Stimulated activated CD4-positive, alpha-beta T cell treated with anti-CD3 and anti-CD28 coated beads, TNF-alpha, amount 100 ng/mL, for 24 hours (primary cell): ENCODE results near the gene CD209.

Source experiments
- DNase-seq, 3 experiments: peaks; one replicate each; pipeline ENCODE4 v3.0.0-alpha.2; 2020; ENCODE audit warnings: low read depth in 3 of 3

Gene CD209

GRCh38 chr19:7737215-7737614 lies 10.1 kb downstream of the CD209 start:
- no peak for DNase-seq

- DNase-seq, result no peak
These were observed 11.2 kb downstream of the CD209 start for GRCh38 chr19:7736148-7736547.

GRCh38 chr19:7734220-7735203 lies 12.8 kb downstream of the CD209 start:
- DNase-seq, result no peak

GRCh38 chr19:7733376-7733775 lies 14.0 kb downstream of the CD209 start:
- DNase-seq, result no peak

GRCh38 chr19:7732045-7732444 lies 15.3 kb downstream of the CD209 start, which contains the start of gene CLEC4G:
Gene CLEC4G (minus strand): TSS chr19:7732110. CDS start chr19:7732102, 8 bp downstream.
- no peak for DNase-seq

- no peak for DNase-seq
These were observed 15.7 kb downstream of the CD209 start for GRCh38 chr19:7731615-7732014.

- no peak for DNase-seq
These were observed 16.1 kb downstream of the CD209 start for GRCh38 chr19:7731218-7731595.

- no peak for DNase-seq
These were observed 16.8 kb downstream of the CD209 start for GRCh38 chr19:7730286-7731217.

GRCh38 chr19:7729831-7730285 lies 17.5 kb downstream of the CD209 start:
- no peak for DNase-seq

- DNase-seq, result no peak
These were observed 18.1 kb downstream of the CD209 start for GRCh38 chr19:7729211-7729610.

- no peak for DNase-seq
These were observed 21.5 kb downstream of the CD209 start for GRCh38 chr19:7725791-7726190.

- DNase-seq, result no peak
These were observed 25.1 kb downstream of the CD209 start for GRCh38 chr19:7722231-7722651.

- DNase-seq, result no peak
These were observed 27.0 kb downstream of the CD209 start for GRCh38 chr19:7720351-7720750.

- DNase-seq, result no peak
These were observed 28.7 kb downstream of the CD209 start for GRCh38 chr19:7718668-7719067.

- no peak for DNase-seq
These were observed 30.6 kb downstream of the CD209 start for GRCh38 chr19:7716762-7717161.

GRCh38 chr19:7715671-7716070 lies 31.7 kb downstream of the CD209 start:
- no peak for DNase-seq

GRCh38 chr19:7710616-7711015 lies 36.7 kb downstream of the CD209 start:
- no peak for DNase-seq

GRCh38 chr19:7709932-7710460 lies 37.3 kb downstream of the CD209 start:
- no peak for DNase-seq

- DNase-seq, result no peak
These were observed 40.3 kb downstream of the CD209 start for GRCh38 chr19:7706955-7707456.

- no peak for DNase-seq
These were observed 41.0 kb downstream of the CD209 start for GRCh38 chr19:7706188-7706954.
